ENCODE measurements around the gene ELMO1. TPM values are rescaled to one million over a fixed set of nuclear protein-coding genes. Genes with fewer than 3 reads are reported as not detected.
A peak's percentile ranks its signal among the peaks of the same experiment; 100 is the strongest.

ELMO1 gene
- total and polyA plus RNA-seq, 2 donors from 2014 or later, result 6.0 to 35.4 TPM

GRCh38 chr7:37414352-37414983, 34.2 kb downstream of the ELMO1 start:
- Histone ChIP-seq H3K27me3 (ENCODE audit: control insufficient read depth, insufficient read depth, low read length) (no peaks in the 10 kb centered on the region), H3K27ac (ENCODE audit: low read depth in 2 of 2, low read length in 2 of 2) (no peak overlapping the region), H3K9me3 (ENCODE audit: control insufficient read depth in 2 of 3, insufficient read depth in 1 of 3, low read length in 3 of 3) (no peaks in the 10 kb centered on the region), H3K36me3 (ENCODE audit: control insufficient read depth in 2 of 3, insufficient read depth in 3 of 3, low read length in 3 of 3) (no peaks in the 10 kb centered on the region), H3K9ac (ENCODE audit: low read length in 3 of 3) (no peak overlapping the region), H3K4me1 (ENCODE audit: control insufficient read depth in 2 of 3, insufficient read depth in 2 of 3, low read depth in 1 of 3, low read length in 3 of 3) (peaks cover 0 to 8% (median 0%) of the 10 kb centered on the region in 3 donors), H3K4me3 (ENCODE audit: low read length in 3 of 3) (no peak overlapping the region)
- intact Hi-C loops (cut with DNase I), result no loop called here
- no peak for DNase-seq
- peak; percentile 25 for FAIRE-seq
- TF ChIP-seq, protein P1, sequence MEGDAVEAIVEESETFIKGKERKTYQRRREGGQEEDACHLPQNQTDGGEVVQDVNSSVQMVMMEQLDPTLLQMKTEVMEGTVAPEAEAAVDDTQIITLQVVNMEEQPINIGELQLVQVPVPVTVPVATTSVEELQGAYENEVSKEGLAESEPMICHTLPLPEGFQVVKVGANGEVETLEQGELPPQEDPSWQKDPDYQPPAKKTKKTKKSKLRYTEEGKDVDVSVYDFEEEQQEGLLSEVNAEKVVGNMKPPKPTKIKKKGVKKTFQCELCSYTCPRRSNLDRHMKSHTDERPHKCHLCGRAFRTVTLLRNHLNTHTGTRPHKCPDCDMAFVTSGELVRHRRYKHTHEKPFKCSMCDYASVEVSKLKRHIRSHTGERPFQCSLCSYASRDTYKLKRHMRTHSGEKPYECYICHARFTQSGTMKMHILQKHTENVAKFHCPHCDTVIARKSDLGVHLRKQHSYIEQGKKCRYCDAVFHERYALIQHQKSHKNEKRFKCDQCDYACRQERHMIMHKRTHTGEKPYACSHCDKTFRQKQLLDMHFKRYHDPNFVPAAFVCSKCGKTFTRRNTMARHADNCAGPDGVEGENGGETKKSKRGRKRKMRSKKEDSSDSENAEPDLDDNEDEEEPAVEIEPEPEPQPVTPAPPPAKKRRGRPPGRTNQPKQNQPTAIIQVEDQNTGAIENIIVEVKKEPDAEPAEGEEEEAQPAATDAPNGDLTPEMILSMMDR (IDR thresholded peaks at IDR 0.05; ENCODE audit: borderline replicate concordance, extremely low read depth, insufficient read depth), result no peak

DNA sequence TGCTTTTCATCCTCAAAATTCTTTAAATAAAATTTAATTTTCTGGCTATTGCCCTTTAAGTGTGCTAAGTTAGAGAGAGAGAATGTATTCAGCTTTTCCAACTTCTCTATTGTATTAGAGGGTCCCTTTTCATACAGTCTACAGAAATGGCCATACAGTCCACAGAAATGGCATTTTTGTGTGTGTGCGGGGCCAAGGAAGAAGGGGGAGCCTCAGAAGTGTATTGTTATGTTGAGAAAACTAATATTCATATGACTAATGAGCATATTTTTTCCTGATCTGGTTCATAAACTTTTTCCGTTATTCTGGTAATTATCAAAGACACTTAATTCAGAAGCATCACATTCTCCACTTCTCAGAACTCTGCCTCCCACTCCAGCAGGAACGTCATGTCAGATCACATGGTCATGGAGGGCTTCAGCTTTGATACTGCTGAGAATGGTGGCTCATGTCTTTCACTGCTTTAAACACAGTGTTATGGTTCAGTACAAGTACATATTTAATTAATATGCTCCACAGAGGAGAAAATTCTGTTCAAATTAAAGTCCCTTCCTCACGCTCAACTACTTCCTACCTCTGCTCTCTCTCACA, 37.1 kb downstream of the ELMO1 start:
- no peak overlapping the region for H3K4me3 ChIP-seq (ENCODE audit: low read length in 3 of 3)
- intact Hi-C loops (cut with DNase I), result no loop called here
- peaks cover 0 to 8% (median 0%) of the 10 kb centered on the region in 3 donors for H3K4me1 ChIP-seq (ENCODE audit: control insufficient read depth in 2 of 3, insufficient read depth in 2 of 3, low read depth in 1 of 3, low read length in 3 of 3)
- no peak for DNase-seq
- no peaks in the 10 kb centered on the region for H3K36me3 ChIP-seq (ENCODE audit: control insufficient read depth in 2 of 3, insufficient read depth in 3 of 3, low read length in 3 of 3)
- H3K27ac ChIP-seq (ENCODE audit: low read depth in 2 of 2, low read length in 2 of 2), result no peak overlapping the region
- H3K27me3 ChIP-seq (ENCODE audit: control insufficient read depth, insufficient read depth, low read length), result no peaks in the 10 kb centered on the region
- TF ChIP-seq, protein P1 (IDR thresholded peaks at IDR 0.05; ENCODE audit: borderline replicate concordance, extremely low read depth, insufficient read depth), result no peak
- no peak overlapping the region for H3K9ac ChIP-seq (ENCODE audit: low read length in 3 of 3)
- H3K9me3 ChIP-seq (ENCODE audit: control insufficient read depth in 2 of 3, insufficient read depth in 1 of 3, low read length in 3 of 3), result no peaks in the 10 kb centered on the region
- FAIRE-seq, result no peak

GRCh38 chr7:37410305-37411229, 38.1 kb downstream of the ELMO1 start:
- TF ChIP-seq, protein P1 (IDR thresholded peaks at IDR 0.05; ENCODE audit: borderline replicate concordance, extremely low read depth, insufficient read depth), result no peak
- intact Hi-C loops (cut with DNase I), result no loop called here

More at GRCh38 chr7:37410305-37411229, 38.1 kb downstream of the ELMO1 start:
- H3K9ac ChIP-seq (ENCODE audit: low read length in 3 of 3), result no peak overlapping the region
- H3K4me3 ChIP-seq (ENCODE audit: low read length in 3 of 3), result no peak overlapping the region
- H3K9me3 ChIP-seq (ENCODE audit: control insufficient read depth in 2 of 3, insufficient read depth in 1 of 3, low read length in 3 of 3), result no peaks in the 10 kb centered on the region
- peaks cover 0 to 2% (median 2%) of the 10 kb centered on the region in 3 donors for H3K4me1 ChIP-seq (ENCODE audit: control insufficient read depth in 2 of 3, insufficient read depth in 2 of 3, low read depth in 1 of 3, low read length in 3 of 3)
- H3K36me3 ChIP-seq (ENCODE audit: control insufficient read depth in 2 of 3, insufficient read depth in 3 of 3, low read length in 3 of 3), result no peaks in the 10 kb centered on the region
- no peaks in the 10 kb centered on the region for H3K27me3 ChIP-seq (ENCODE audit: control insufficient read depth, insufficient read depth, low read length)
- DNase-seq (no peak), FAIRE-seq (no peak)
- no peak overlapping the region for H3K27ac ChIP-seq (ENCODE audit: low read depth in 2 of 2, low read length in 2 of 2)

All from kidney (tissue), 14 donors.